GM23338 (cell line): ENCODE measurements around the gene DLG2. TPM values are rescaled to one million over a fixed set of nuclear protein-coding genes. Genes with fewer than 3 reads are reported as not detected.

Experiments
- ATAC-seq: fragments of 200-7000 bp; cut with Tn5 transposase; 3 replicates; pipeline ENCODE4 v1.9.1; 2020
- DNase-seq: peaks from one replicate; pipeline ENCODE4 v3.0.0-alpha.2; 2015; ENCODE audit warnings: low spot score
- H2AFZ ChIP-seq: fragments of 200-600 bp; sonication (generic); 2 replicates; pipeline ENCODE4 v1.8.0; 2016; ENCODE audit warnings: antibody characterized with exemption, mild to moderate bottlenecking, moderate library complexity
- H3F3A ChIP-seq: fragments of 200-600 bp; sonication (generic); replicated peaks from 2 replicates; pipeline ENCODE4 v1.8.0; 2017; ENCODE audit warnings: antibody characterized with exemption, mixed run types, low read depth
- H3K27ac ChIP-seq: fragments of 200-600 bp; sonication (generic); 2 replicates; pipeline ENCODE4 v1.6.1; 2016; ENCODE audit warnings: low read depth
- H3K27me3 ChIP-seq: fragments of 200-600 bp; sonication (generic); 2 replicates; pipeline ENCODE4 v1.8.0; 2016; ENCODE audit warnings: mild to moderate bottlenecking, mixed run types, moderate library complexity; ENCODE audit not compliant: insufficient read depth
- H3K36me3 ChIP-seq: fragments of 200-600 bp; sonication (generic); 2 replicates; pipeline ENCODE4 v1.8.0; 2016; ENCODE audit warnings: mild to moderate bottlenecking; ENCODE audit not compliant: insufficient read depth
- H3K4me1 ChIP-seq: fragments of 200-600 bp; sonication (generic); 2 replicates; pipeline ENCODE4 v1.8.0; 2016; ENCODE audit warnings: mild to moderate bottlenecking, moderate library complexity; ENCODE audit not compliant: insufficient read depth
- H3K4me2 ChIP-seq: fragments of 200-600 bp; sonication (generic); 2 replicates; pipeline ENCODE4 v1.7.1; 2017; ENCODE audit warnings: mixed run types
- H3K4me3 ChIP-seq: fragments of 200-600 bp; sonication (generic); 2 replicates; pipeline ENCODE4 v1.6.1; 2016; ENCODE audit warnings: mixed run types
- H3K79me2 ChIP-seq: fragments of 200-600 bp; sonication (generic); replicated peaks from 2 replicates; pipeline ENCODE4 v1.8.0; 2017; ENCODE audit warnings: mild to moderate bottlenecking; ENCODE audit not compliant: insufficient read depth
- H3K9me2 ChIP-seq: fragments of 200-600 bp; sonication (generic); 2 replicates; pipeline ENCODE4 v1.8.0; 2017; ENCODE audit not compliant: insufficient read depth
- H4K20me1 ChIP-seq: fragments of 200-600 bp; sonication (generic); replicated peaks from 2 replicates; pipeline ENCODE4 v1.8.0; 2017; ENCODE audit warnings: mild to moderate bottlenecking; ENCODE audit not compliant: insufficient read depth
- H3K27ac Mint-ChIP-seq: 2 replicates; pipeline ENCODE4 v1.8.0; 2020; ENCODE audit warnings: inconsistent platforms, mild to moderate bottlenecking, moderate library complexity, mixed read lengths
- H3K27me3 Mint-ChIP-seq: 3 replicates; pipeline ENCODE4 v1.8.0; 2022; ENCODE audit warnings: low read depth, mild to moderate bottlenecking, moderate library complexity, mixed read lengths, inconsistent platforms; ENCODE audit not compliant: insufficient read depth, poor library complexity
- H3K36me3 Mint-ChIP-seq: 3 replicates; pipeline ENCODE4 v1.8.0; 2021; ENCODE audit warnings: low read depth, mild to moderate bottlenecking, inconsistent platforms, moderate library complexity, mixed read lengths
- H3K4me1 Mint-ChIP-seq: 3 replicates; pipeline ENCODE4 v1.8.0; 2020; ENCODE audit warnings: mild to moderate bottlenecking, inconsistent platforms, mixed read lengths
- H3K4me3 Mint-ChIP-seq: 3 replicates; pipeline ENCODE4 v1.8.0; 2021; ENCODE audit warnings: moderate library complexity, mild to moderate bottlenecking, inconsistent platforms, mixed read lengths
- H3K9me3 Mint-ChIP-seq: 3 replicates; pipeline ENCODE4 v1.8.0; 2020; ENCODE audit warnings: moderate library complexity, mild to moderate bottlenecking, inconsistent platforms, mixed read lengths
- EZH2 ChIP-seq: fragments of 200-600 bp; sonication (generic); IDR thresholded peaks from one replicate; pipeline ENCODE4 v1.8.0; 2017; ENCODE audit warnings: antibody characterized with exemption, mild to moderate bottlenecking, low read depth; ENCODE audit not compliant: unreplicated experiment
- JUNB ChIP-seq: IDR thresholded peaks from one replicate; pipeline ENCODE4 v1.6.1; 2016; ENCODE audit warnings: antibody characterized with exemption; ENCODE audit not compliant: unreplicated experiment
- NANOG ChIP-seq: IDR thresholded peaks from 2 replicates; pipeline ENCODE4 v1.6.1; 2016; ENCODE audit warnings: antibody characterized with exemption, borderline replicate concordance
- POLR2AphosphoS5 ChIP-seq: IDR thresholded peaks from 2 replicates; pipeline ENCODE4 v1.6.1; 2016; ENCODE audit warnings: antibody characterized with exemption, low read depth
- REST ChIP-seq: IDR thresholded peaks from one replicate; pipeline ENCODE4 v1.6.1; 2018; ENCODE audit warnings: antibody characterized with exemption; ENCODE audit not compliant: unreplicated experiment
- polyA plus RNA-seq: library from polyadenylated mRNA; unstranded; fragments of >200 nt; fragmentation: Nextera tagmentation; extraction: Ambion mirVana; gene quantifications from 2 replicates; pipeline ENCODE4 v1.2.1, GENCODE V29; 2016
- total RNA-seq: library from RNA; depleted of rRNA; stranded (reverse); fragments of >200 nt; shearing (Covaris generic); gene quantifications from 2 replicates; pipeline ENCODE4 v1.2.3, GENCODE V29; 2014
- TF ChIP-seq, protein P1 (sequence below): IDR thresholded peaks from 2 replicates; pipeline ENCODE4 v1.6.1; 2016; ENCODE audit warnings: antibody characterized with exemption
- TF ChIP-seq, protein P2 (sequence below): fragments of 250-450 bp; sonication (Bioruptor Pico); IDR thresholded peaks from 2 replicates; pipeline ENCODE4 v1.5.0; 2020; ENCODE audit warnings: mild to moderate bottlenecking, moderate library complexity
- TF ChIP-seq, protein P3 (sequence below), 2 experiments: fragments of 200-600 bp in 1 of 2; sonication (generic) in 1 of 2; conservative IDR thresholded peaks; 2 replicates each; pipeline versions ENCODE4 v1.5.1 to v1.6.1; 2016 to 2017; ENCODE audit warnings: antibody characterized with exemption in 2 of 2, low read depth in 2 of 2, mild to moderate bottlenecking in 2 of 2, moderate library complexity in 1 of 2

The DLG2 gene
- total and polyA plus RNA-seq, 2 experiments from 2014 or later: 19.8 to 21.5 TPM

GRCh38 chr11:83601201-83601913, 2025.8 kb downstream of the DLG2 start:
- H3K27ac Mint-ChIP-seq: no peak overlapping the region
- no peak overlapping the region for H3K27ac ChIP-seq
- no peak overlapping the region for H2AFZ ChIP-seq
- no peaks in the 10 kb centered on the region for H3K9me3 Mint-ChIP-seq
- no peaks in the 10 kb centered on the region for H3K36me3 Mint-ChIP-seq
- no peaks in the 10 kb centered on the region for H3K27me3 Mint-ChIP-seq
- no peak for ATAC-seq
- DNase-seq: no peak
- H3F3A ChIP-seq: no peaks in the 10 kb centered on the region
- no peak overlapping the region for H3K4me2 ChIP-seq
- H3K4me1 ChIP-seq: peaks cover 3% of the 10 kb centered on the region; the same call in 1 of the 2 replicates
- peaks cover 14% of the 10 kb centered on the region; the same call in 2 of the 3 replicates for H3K4me1 Mint-ChIP-seq
- no peak overlapping the region for H3K4me3 ChIP-seq
- H3K36me3 ChIP-seq: no peaks in the 10 kb centered on the region
- no peak overlapping the region for H3K4me3 Mint-ChIP-seq
- H3K27me3 ChIP-seq: no peaks in the 10 kb centered on the region
- H3K9me2 ChIP-seq: peaks cover 7% of the 10 kb centered on the region; the same call in 1 of the 2 replicates
- H4K20me1 ChIP-seq: no peaks in the 10 kb centered on the region
- no peak for TF ChIP-seq JUNB
- H3K79me2 ChIP-seq: no peaks in the 10 kb centered on the region

GRCh38 chr11:83600661-83601060, 2026.5 kb downstream of the DLG2 start:
- Mint-ChIP-seq H3K27ac (no peak overlapping the region), H3K4me3 (no peak overlapping the region), H3K9me3 (no peaks in the 10 kb centered on the region), H3K27me3 (no peaks in the 10 kb centered on the region), H3K4me1 (peaks cover 14% of the 10 kb centered on the region; the same call in 2 of the 3 replicates), H3K36me3 (no peaks in the 10 kb centered on the region)
- H3K79me2 ChIP-seq: no peaks in the 10 kb centered on the region
- H3K4me2 ChIP-seq: no peak overlapping the region
- no peak for DNase-seq
- H4K20me1 ChIP-seq: no peaks in the 10 kb centered on the region
- no peak overlapping the region for H2AFZ ChIP-seq
- no peak overlapping the region for H3K27ac ChIP-seq
- no peaks in the 10 kb centered on the region for H3F3A ChIP-seq
- H3K4me1 ChIP-seq: peaks cover 3% of the 10 kb centered on the region; the same call in 1 of the 2 replicates
- H3K36me3 ChIP-seq: no peaks in the 10 kb centered on the region
- H3K4me3 ChIP-seq: no peak overlapping the region
- H3K9me2 ChIP-seq: peaks cover 7% of the 10 kb centered on the region; the same call in 1 of the 2 replicates
- no peaks in the 10 kb centered on the region for H3K27me3 ChIP-seq
- TF ChIP-seq JUNB: no peak
- TF ChIP-seq POLR2AphosphoS5: no peak
- TF ChIP-seq, protein P1, sequence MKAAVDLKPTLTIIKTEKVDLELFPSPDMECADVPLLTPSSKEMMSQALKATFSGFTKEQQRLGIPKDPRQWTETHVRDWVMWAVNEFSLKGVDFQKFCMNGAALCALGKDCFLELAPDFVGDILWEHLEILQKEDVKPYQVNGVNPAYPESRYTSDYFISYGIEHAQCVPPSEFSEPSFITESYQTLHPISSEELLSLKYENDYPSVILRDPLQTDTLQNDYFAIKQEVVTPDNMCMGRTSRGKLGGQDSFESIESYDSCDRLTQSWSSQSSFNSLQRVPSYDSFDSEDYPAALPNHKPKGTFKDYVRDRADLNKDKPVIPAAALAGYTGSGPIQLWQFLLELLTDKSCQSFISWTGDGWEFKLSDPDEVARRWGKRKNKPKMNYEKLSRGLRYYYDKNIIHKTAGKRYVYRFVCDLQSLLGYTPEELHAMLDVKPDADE: no peak
- TF ChIP-seq, protein P2, sequence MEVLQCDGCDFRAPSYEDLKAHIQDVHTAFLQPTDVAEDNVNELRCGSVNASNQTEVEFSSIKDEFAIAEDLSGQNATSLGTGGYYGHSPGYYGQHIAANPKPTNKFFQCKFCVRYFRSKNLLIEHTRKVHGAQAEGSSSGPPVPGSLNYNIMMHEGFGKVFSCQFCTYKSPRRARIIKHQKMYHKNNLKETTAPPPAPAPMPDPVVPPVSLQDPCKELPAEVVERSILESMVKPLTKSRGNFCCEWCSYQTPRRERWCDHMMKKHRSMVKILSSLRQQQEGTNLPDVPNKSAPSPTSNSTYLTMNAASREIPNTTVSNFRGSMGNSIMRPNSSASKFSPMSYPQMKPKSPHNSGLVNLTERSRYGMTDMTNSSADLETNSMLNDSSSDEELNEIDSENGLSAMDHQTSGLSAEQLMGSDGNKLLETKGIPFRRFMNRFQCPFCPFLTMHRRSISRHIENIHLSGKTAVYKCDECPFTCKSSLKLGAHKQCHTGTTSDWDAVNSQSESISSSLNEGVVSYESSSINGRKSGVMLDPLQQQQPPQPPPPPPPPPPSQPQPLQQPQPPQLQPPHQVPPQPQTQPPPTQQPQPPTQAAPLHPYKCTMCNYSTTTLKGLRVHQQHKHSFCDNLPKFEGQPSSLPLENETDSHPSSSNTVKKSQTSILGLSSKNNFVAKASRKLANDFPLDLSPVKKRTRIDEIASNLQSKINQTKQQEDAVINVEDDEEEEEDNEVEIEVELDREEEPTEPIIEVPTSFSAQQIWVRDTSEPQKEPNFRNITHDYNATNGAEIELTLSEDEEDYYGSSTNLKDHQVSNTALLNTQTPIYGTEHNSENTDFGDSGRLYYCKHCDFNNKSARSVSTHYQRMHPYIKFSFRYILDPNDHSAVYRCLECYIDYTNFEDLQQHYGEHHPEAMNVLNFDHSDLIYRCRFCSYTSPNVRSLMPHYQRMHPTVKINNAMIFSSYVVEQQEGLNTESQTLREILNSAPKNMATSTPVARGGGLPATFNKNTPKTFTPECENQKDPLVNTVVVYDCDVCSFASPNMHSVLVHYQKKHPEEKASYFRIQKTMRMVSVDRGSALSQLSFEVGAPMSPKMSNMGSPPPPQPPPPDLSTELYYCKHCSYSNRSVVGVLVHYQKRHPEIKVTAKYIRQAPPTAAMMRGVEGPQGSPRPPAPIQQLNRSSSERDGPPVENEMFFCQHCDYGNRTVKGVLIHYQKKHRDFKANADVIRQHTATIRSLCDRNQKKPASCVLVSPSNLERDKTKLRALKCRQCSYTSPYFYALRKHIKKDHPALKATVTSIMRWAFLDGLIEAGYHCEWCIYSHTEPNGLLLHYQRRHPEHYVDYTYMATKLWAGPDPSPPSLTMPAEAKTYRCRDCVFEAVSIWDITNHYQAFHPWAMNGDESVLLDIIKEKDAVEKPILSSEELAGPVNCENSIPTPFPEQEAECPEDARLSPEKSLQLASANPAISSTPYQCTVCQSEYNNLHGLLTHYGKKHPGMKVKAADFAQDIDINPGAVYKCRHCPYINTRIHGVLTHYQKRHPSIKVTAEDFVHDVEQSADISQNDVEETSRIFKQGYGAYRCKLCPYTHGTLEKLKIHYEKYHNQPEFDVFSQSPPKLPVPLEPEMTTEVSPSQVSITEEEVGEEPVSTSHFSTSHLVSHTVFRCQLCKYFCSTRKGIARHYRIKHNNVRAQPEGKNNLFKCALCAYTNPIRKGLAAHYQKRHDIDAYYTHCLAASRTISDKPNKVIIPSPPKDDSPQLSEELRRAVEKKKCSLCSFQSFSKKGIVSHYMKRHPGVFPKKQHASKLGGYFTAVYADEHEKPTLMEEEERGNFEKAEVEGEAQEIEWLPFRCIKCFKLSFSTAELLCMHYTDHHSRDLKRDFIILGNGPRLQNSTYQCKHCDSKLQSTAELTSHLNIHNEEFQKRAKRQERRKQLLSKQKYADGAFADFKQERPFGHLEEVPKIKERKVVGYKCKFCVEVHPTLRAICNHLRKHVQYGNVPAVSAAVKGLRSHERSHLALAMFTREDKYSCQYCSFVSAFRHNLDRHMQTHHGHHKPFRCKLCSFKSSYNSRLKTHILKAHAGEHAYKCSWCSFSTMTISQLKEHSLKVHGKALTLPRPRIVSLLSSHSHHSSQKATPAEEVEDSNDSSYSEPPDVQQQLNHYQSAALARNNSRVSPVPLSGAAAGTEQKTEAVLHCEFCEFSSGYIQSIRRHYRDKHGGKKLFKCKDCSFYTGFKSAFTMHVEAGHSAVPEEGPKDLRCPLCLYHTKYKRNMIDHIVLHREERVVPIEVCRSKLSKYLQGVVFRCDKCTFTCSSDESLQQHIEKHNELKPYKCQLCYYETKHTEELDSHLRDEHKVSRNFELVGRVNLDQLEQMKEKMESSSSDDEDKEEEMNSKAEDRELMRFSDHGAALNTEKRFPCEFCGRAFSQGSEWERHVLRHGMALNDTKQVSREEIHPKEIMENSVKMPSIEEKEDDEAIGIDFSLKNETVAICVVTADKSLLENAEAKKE (CRISPR knock-in tag): no peak
- TF ChIP-seq NANOG: no peak
- TF ChIP-seq EZH2: no peak
- no peak for TF ChIP-seq REST
- TF ChIP-seq, protein P3, sequence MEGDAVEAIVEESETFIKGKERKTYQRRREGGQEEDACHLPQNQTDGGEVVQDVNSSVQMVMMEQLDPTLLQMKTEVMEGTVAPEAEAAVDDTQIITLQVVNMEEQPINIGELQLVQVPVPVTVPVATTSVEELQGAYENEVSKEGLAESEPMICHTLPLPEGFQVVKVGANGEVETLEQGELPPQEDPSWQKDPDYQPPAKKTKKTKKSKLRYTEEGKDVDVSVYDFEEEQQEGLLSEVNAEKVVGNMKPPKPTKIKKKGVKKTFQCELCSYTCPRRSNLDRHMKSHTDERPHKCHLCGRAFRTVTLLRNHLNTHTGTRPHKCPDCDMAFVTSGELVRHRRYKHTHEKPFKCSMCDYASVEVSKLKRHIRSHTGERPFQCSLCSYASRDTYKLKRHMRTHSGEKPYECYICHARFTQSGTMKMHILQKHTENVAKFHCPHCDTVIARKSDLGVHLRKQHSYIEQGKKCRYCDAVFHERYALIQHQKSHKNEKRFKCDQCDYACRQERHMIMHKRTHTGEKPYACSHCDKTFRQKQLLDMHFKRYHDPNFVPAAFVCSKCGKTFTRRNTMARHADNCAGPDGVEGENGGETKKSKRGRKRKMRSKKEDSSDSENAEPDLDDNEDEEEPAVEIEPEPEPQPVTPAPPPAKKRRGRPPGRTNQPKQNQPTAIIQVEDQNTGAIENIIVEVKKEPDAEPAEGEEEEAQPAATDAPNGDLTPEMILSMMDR (conservative IDR thresholded peaks at IDR 0.05; ENCODE audit: low read depth in 2 of 2): no peak
- ATAC-seq: no peak
